Spinal cord (tissue), 10 donors: ENCODE measurements around the gene DHRS7B. TPM values are rescaled to one million over a fixed set of nuclear protein-coding genes. Genes with fewer than 3 reads are reported as not detected.

Experiments
- DNase-seq, 6 donors: peaks; one replicate each; pipeline versions ENCODE4 v3.0.0 to v3.0.0-alpha.2; 2013 to 2015; ENCODE audit warnings: low spot score in 6 of 6, low read depth in 4 of 6
- H3K27ac ChIP-seq: one replicate; pipeline ENCODE4 v1.5.1; 2013; ENCODE audit warnings: low read depth, low read length, control low read depth
- H3K27me3 ChIP-seq: one replicate; pipeline ENCODE4 v1.6.1; 2013; ENCODE audit warnings: low read length; ENCODE audit not compliant: control insufficient read depth, insufficient read depth
- H3K36me3 ChIP-seq: one replicate; pipeline ENCODE4 v1.6.1; 2013; ENCODE audit warnings: low read length; ENCODE audit not compliant: control insufficient read depth, insufficient read depth
- H3K4me1 ChIP-seq: one replicate; pipeline ENCODE4 v1.6.1; 2013; ENCODE audit warnings: low read length; ENCODE audit not compliant: control insufficient read depth, insufficient read depth
- H3K4me3 ChIP-seq: one replicate; pipeline ENCODE4 v1.5.1; 2013; ENCODE audit warnings: low read depth, low read length, control low read depth
- H3K9me3 ChIP-seq: one replicate; pipeline ENCODE4 v1.6.1; 2013; ENCODE audit warnings: low read length; ENCODE audit not compliant: control insufficient read depth, insufficient read depth
- WGBS: methylation state at CpG from one replicate; pipeline ENCODE4 v1.1.5; 2013; ENCODE audit warnings: missing lambda C conversion rate; ENCODE audit not compliant: insufficient coverage; 5-methylcytosine and 5-hydroxymethylcytosine counted together
- polyA plus RNA-seq, 2 donors: library from polyadenylated mRNA; unstranded; fragments of 120-200 nt; gene quantifications; one replicate each; pipeline ENCODE4 v1.2.1, GENCODE V29; 2013; ENCODE audit not compliant: insufficient read length in 2 of 2
- total RNA-seq, 2 donors: library from RNA; depleted of rRNA in 1 of 2; stranded (reverse); fragments of 120-200 nt in 1 of 2; fragments of >200 nt in 1 of 2; gene quantifications; one replicate each; pipeline versions ENCODE4 v1.2.3 to v1.2.4, GENCODE V29; 2013 to 2014
- donor health status: healthy.

DHRS7B gene
- total and polyA plus RNA-seq, 4 donors: 20.3 to 43.2 (median 31.9) TPM

- Histone ChIP-seq H3K4me1 (peaks cover 16% of the 10 kb centered on the region), H3K36me3 (peaks cover 19% of the 10 kb centered on the region), H3K27me3 (no peaks in the 10 kb centered on the region), H3K9me3 (no peaks in the 10 kb centered on the region), H3K4me3 (no peak overlapping the region), H3K27ac (no peak overlapping the region)
- WGBS: 100% methylated on average over 1 of the region's 6 CpGs
- no peak for DNase-seq
Measured at GRCh38 chr17:21172846-21173245, 46.1 kb downstream of the DHRS7B start.

GRCh38 chr17:21173543-21173942 is 46.8 kb downstream of the DHRS7B start:
- Histone ChIP-seq H3K9me3 (no peaks in the 10 kb centered on the region), H3K36me3 (peaks cover 19% of the 10 kb centered on the region), H3K4me3 (no peak overlapping the region), H3K27me3 (no peaks in the 10 kb centered on the region), H3K4me1 (peaks cover 13% of the 10 kb centered on the region), H3K27ac (no peak overlapping the region)
- no peak for DNase-seq
- WGBS: 100% methylated on average over 1 of the region's 2 CpGs

- no peak for DNase-seq
- 95% methylated on average over 8 of the region's 8 CpGs for WGBS
- Histone ChIP-seq H3K4me1 (peaks cover 10% of the 10 kb centered on the region), H3K27me3 (no peaks in the 10 kb centered on the region), H3K9me3 (no peaks in the 10 kb centered on the region), H3K36me3 (peaks cover 19% of the 10 kb centered on the region), H3K4me3 (no peak overlapping the region), H3K27ac (no peak overlapping the region)
Measured at GRCh38 chr17:21174186-21174585, 47.4 kb downstream of the DHRS7B start.

- Histone ChIP-seq H3K36me3 (peaks cover 19% of the 10 kb centered on the region), H3K27ac (no peak overlapping the region), H3K4me1 (peaks cover 5% of the 10 kb centered on the region), H3K9me3 (no peaks in the 10 kb centered on the region), H3K4me3 (no peak overlapping the region), H3K27me3 (no peaks in the 10 kb centered on the region)
- 88% methylated on average over 2 of the region's 7 CpGs for WGBS
- no peak for DNase-seq
Measured at GRCh38 chr17:21174713-21175112, 47.9 kb downstream of the DHRS7B start.

- H3K27me3 ChIP-seq: no peaks in the 10 kb centered on the region
- H3K27ac ChIP-seq: no peak overlapping the region
- no peak overlapping the region for H3K4me3 ChIP-seq
- WGBS: 77% methylated on average over 8 of the region's 12 CpGs
- H3K9me3 ChIP-seq: no peaks in the 10 kb centered on the region
- DNase-seq: no peak
- H3K4me1 ChIP-seq: no peaks in the 10 kb centered on the region
- H3K36me3 ChIP-seq: peaks cover 15% of the 10 kb centered on the region
Measured at GRCh38 chr17:21176773-21177395, 50.1 kb downstream of the DHRS7B start.

- Histone ChIP-seq H3K27me3 (no peaks in the 10 kb centered on the region), H3K9me3 (no peaks in the 10 kb centered on the region), H3K36me3 (peaks cover 11% of the 10 kb centered on the region), H3K4me1 (no peaks in the 10 kb centered on the region), H3K27ac (no peak overlapping the region), H3K4me3 (no peak overlapping the region)
- no peak for DNase-seq
- WGBS: 90% methylated on average over 7 of the region's 8 CpGs
Measured at GRCh38 chr17:21177401-21177800, 50.6 kb downstream of the DHRS7B start.

- no peak overlapping the region for H3K27ac ChIP-seq
- no peak for DNase-seq
- H3K4me1 ChIP-seq: no peaks in the 10 kb centered on the region
- no peaks in the 10 kb centered on the region for H3K9me3 ChIP-seq
- 97% methylated on average over 13 of the region's 13 CpGs for WGBS
- no peak overlapping the region for H3K4me3 ChIP-seq
- no peaks in the 10 kb centered on the region for H3K27me3 ChIP-seq
- H3K36me3 ChIP-seq: peaks cover 11% of the 10 kb centered on the region
Measured at GRCh38 chr17:21177854-21178600, 51.3 kb downstream of the DHRS7B start.

- 81% methylated on average over 4 of the region's 5 CpGs for whole genome bisulfite sequencing
- Histone ChIP-seq H3K4me1 (no peaks in the 10 kb centered on the region), H3K27me3 (no peaks in the 10 kb centered on the region), H3K36me3 (peaks cover 17% of the 10 kb centered on the region), H3K27ac (no peak overlapping the region), H3K4me3 (no peak overlapping the region), H3K9me3 (no peaks in the 10 kb centered on the region)
- no peak for DNase-seq
Measured at GRCh38 chr17:21183468-21183867, 56.7 kb downstream of the DHRS7B start.

GRCh38 chr17:21184570-21184969 is 57.8 kb downstream of the DHRS7B start:
- H3K27ac ChIP-seq: no peak overlapping the region
- peaks cover 26% of the 10 kb centered on the region for H3K36me3 ChIP-seq
- 100% methylated on average over 2 of the region's 3 CpGs for WGBS
- H3K9me3 ChIP-seq: no peaks in the 10 kb centered on the region
- H3K27me3 ChIP-seq: no peaks in the 10 kb centered on the region
- H3K4me3 ChIP-seq: no peak overlapping the region
- no peaks in the 10 kb centered on the region for H3K4me1 ChIP-seq
- no peak for DNase-seq

- Histone ChIP-seq H3K4me1 (no peaks in the 10 kb centered on the region), H3K27me3 (no peaks in the 10 kb centered on the region), H3K4me3 (no peak overlapping the region), H3K27ac (no peak overlapping the region), H3K36me3 (peaks cover 26% of the 10 kb centered on the region), H3K9me3 (no peaks in the 10 kb centered on the region)
- DNase-seq: no peak
- WGBS: no CpG with 5 or more reads among the region's 1 CpG
Measured at GRCh38 chr17:21185061-21185460, 58.3 kb downstream of the DHRS7B start.
